ENCODE data around the gene TAF1C. TPM values are rescaled to one million over a fixed set of nuclear protein-coding genes. Genes with fewer than 3 reads are reported as not detected.
A peak's percentile ranks its signal among the peaks of the same experiment; 100 is the strongest.
"Not testable (repeated sequence)": the region's sequence is repeated elsewhere in the genome, so short reads cannot be mapped to it uniquely, and the experiment has no call there.

The TAF1C gene
- total RNA-seq, 1 donor from 2014 or later: 18.8 TPM

GRCh38 chr16:84212154-84212553, 25.3 kb upstream of the TAF1C start:
- no peak for DNase-seq (ENCODE audit: low spot score in 2 of 2)
- FAIRE-seq: no peak

DNA sequence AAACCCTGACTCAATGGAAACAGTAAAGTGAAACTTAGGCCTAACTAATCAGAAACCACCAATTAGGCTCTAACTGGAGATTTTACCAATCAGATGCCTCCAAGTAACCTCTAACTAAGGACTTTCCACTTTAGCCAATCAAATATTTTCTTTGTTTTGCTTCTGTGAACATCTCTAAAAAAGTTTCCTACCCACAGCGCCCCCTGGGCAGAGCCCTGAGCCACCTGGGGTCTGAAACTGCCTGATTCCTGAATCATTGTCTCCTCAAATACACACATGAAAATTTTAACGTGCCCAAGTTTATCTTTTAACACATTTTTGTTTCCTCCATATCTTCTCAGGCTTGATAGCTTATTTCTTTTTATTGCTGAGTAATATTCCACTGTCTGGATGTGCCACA, 23.1 kb upstream of the TAF1C start:
- DNase-seq (ENCODE audit: low spot score in 2 of 2) (no peak), FAIRE-seq (no peak)

DNA sequence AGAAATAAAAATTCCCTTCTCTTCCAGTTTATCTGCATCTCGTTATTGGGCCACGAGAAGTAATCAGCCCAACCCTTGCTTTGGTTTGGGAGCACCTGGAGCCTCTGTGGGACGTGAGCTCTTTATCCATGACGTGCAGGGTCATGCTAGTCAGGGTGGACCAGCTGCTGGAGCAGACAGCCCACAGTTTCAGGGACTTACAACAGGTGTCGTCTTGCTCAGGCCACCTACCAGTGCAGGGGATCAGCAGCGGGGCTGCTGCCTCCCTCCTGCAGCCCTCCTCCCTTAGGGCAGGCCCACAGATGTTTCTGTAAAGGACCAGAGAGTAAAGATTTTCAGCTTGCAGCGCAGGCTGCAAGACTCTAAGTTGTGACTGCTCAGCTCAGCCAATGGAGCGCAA, 21.0 kb upstream of the TAF1C start:
- no peak for DNase-seq (ENCODE audit: low spot score in 2 of 2)
- FAIRE-seq: no peak

- FAIRE-seq (no peak), DNase-seq (ENCODE audit: low spot score in 2 of 2) (no peak)
Observed at GRCh38 chr16:84207251-84207650, 20.4 kb upstream of the TAF1C start.

GRCh38 chr16:84205976-84206691, 19.3 kb upstream of the TAF1C start:
- FAIRE-seq (no peak), DNase-seq (ENCODE audit: low spot score in 2 of 2) (no peak)

DNA sequence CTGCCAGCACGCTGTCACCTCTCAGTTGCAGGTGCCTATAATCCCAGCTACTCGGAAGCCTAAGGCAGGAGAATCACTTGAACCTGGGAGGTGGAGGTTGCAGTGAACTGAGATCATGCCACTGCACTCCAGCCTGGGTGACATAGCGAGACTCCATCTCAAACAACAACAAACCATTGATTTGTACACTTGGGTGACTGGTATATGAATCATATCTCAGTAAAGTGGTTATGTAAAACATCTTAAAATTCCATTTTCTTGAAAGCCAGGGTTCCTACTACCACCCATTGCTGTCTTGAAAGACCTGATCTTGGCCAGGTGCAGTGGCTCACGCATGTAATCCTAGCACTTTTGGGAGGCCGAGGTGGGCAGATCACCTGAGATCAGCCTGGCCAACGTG, 18.3 kb upstream of the TAF1C start:
- FAIRE-seq: not testable (repeated sequence)

DNA sequence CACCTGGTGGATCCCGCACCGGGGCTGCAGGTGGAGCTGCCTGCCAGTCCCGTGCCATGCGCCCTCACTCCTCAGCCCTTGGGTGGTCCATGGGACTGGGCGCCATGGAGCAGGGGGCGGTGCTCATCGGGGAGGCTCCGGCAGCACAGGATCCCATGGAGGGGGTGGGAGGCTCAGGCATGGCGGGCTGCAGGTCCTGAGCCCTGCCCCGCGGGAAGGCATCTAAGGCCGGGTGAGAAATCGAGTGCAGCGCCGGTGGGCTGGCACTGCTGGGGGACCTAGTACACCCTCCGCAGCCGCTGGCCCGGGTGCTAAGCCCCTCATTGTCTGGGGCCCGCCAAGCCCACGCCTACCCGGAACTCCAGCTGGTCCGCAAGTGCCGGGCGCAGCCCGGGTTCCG, 17.7 kb upstream of the TAF1C start:
- FAIRE-seq; DNase-seq (ENCODE audit: low spot score in 2 of 2): not testable (repeated sequence)

More for the DNA sequence above, 18.3 kb upstream of the TAF1C start:
- DNase-seq (ENCODE audit: low spot score in 2 of 2): not testable (repeated sequence)

DNA sequence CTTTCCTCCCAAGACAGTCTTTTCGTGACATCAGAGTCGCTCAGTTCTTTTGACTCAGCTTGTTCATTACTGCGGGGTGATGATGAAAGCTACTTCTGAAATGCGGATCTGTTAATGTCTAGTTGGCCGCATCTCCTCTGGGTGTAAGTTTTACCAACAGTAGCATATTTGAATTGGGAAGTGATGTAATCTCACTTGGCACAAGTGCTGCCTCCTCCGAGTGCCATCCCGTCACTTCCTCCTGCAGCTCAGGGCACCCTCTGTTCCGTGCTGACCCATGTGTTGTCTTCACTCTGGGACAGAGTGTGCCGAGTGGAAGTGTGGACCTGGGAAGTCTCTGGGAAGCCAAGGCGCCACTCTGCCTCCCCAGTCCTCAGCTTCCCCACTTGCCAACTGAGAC, 13.0 kb upstream of the TAF1C start:
- FAIRE-seq (no peak), DNase-seq (ENCODE audit: low spot score in 2 of 2) (peak; percentile 54 to 73)

GRCh38 chr16:84199097-84199496, 12.2 kb upstream of the TAF1C start:
- FAIRE-seq: no peak

DNA sequence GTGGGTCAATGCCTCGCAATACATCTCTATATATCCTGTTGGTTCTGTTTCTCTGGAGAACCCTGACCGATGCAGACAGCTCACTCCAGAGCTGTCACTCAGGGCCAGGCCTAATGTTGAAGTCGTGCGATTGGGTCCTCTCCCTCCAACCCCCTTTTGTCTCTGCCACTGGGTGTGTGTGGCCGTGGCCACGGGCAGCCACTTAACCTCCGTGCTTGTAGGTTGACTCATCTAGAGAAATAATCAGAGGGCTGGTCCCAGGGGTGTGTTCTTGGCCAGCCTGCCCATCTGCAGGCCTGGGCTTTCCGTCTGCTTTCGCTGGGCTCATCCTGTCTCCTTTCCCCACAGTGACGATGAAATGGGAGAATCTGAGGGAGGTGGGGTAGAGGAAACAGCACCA, 11.5 kb upstream of the TAF1C start:
- DNase-seq (ENCODE audit: low spot score in 2 of 2): no peak
- no peak for FAIRE-seq

More at GRCh38 chr16:84199097-84199496, 12.2 kb upstream of the TAF1C start:
- no peak for DNase-seq (ENCODE audit: low spot score in 2 of 2)

- DNase-seq (ENCODE audit: low spot score in 2 of 2) (no peak), FAIRE-seq (no peak)
Observed at GRCh38 chr16:84197466-84198128, 10.7 kb upstream of the TAF1C start.

GRCh38 chr16:84196727-84197394, 10.0 kb upstream of the TAF1C start:
- no peak for FAIRE-seq
- DNase-seq (ENCODE audit: low spot score in 2 of 2): no peak

- FAIRE-seq (no peak), DNase-seq (ENCODE audit: low spot score in 2 of 2) (no peak)
Observed at GRCh38 chr16:84196101-84196500, 9.2 kb upstream of the TAF1C start.

DNA sequence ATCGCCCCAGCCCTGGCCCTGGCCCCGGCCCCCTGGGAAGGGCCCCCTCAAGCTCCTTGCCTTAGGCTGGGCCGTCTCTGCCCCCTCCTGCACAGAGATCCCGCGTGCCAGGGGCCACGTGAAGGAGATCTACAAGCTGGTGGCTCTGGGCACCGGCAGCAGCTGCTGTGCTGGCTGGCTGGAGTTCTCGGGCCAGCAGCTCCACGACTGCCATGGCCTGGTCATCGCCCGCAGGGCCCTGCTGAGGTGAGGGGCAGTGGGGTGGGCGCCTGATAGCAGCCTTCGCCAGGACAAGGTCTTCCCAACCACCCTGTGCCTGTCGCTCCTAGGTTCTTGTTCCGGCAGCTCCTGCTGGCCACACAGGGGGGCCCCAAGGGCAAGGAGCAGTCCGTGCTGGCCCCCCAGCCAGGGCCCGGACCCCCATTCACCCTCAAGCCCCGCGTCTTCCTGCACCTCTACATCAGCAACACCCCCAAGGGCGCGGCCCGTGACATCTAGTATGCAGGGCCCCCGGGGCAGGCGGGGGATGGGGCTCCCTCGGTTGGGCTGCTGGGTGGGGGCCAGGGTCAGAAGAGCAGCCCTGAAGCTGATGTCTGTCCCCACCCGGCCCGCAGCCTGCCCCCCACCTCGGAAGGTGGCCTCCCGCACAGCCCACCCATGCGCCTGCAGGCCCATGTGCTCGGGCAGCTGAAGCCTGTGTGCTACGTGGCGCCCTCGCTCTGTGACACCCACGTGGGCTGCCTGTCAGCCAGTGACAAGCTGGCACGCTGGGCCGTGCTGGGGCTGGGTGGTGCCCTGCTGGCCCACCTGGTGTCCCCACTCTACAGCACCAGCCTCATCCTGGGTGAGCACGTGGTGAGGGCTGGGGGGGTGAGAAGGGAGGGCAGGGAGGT, 8.6 kb upstream of the TAF1C start:
- DNase-seq (ENCODE audit: low spot score in 2 of 2) (no peak), FAIRE-seq (no peak)

- DNase-seq (ENCODE audit: low spot score in 2 of 2) (no peak), FAIRE-seq (no peak)
Observed at GRCh38 chr16:84194470-84195200, 7.8 kb upstream of the TAF1C start.

DNA sequence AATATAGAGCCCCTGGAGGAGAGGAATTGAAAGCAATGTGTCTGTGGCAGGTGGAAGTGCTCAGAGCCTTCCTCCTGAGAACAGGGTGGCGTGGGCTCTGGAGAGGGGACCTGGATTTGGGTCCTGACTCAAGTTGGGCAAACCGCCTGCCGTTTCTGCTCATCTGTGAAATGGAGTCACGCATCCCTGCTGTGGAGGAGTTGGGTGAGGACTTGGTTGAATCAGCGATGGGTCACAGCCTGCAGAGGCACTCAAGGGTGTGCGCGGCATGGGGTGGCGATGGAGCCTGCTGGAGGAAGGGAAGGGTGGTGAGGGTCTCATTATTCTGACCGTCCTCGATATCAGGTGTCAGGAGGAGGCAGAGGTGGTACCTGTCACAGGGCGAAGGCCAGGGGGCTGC, 7.2 kb upstream of the TAF1C start:
- FAIRE-seq (no peak), DNase-seq (ENCODE audit: low spot score in 2 of 2) (no peak)

- no peak for FAIRE-seq
- DNase-seq (ENCODE audit: low spot score in 2 of 2): no peak
Observed at GRCh38 chr16:84193480-84193879, 6.6 kb upstream of the TAF1C start.

DNA sequence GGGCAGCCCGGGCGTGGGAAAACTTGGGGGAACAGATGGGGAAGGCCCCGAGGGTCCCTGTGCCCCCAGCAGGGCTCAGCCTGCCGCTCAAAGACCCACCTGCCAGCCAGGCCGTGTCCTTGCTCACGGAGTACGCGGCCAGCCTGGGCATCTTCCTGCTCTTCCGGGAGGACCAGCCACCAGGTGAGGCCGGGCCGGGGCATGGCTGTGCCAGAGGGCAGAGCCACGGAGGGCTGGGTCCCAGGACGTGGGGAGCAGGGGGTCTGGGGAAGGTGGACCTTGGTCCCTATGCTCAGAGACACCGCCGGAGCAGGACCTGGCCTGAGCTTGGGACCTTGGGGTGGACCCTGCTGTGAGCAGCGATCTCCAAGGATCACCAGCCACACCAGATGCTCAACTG, 4.6 kb upstream of the TAF1C start:
- DNase-seq (ENCODE audit: low spot score in 2 of 2) (no peak), FAIRE-seq (no peak)

- DNase-seq (ENCODE audit: low spot score in 2 of 2): no peak
- FAIRE-seq: no peak
Observed at GRCh38 chr16:84190731-84191388, 4.0 kb upstream of the TAF1C start, which contains the start of gene ADAD2. TSS of gene ADAD2 (plus strand) at chr16:84191157. CDS start at chr16:84191231, 74 bp downstream.

All from frontal cortex (tissue), 4 donors.